Right kidney (tissue), 1 donor: ENCODE measurements around the gene OSBPL3.

Experiments
- DNase-seq: peaks from one replicate; pipeline ENCODE4 v3.0.0-alpha.2; 2016

The OSBPL3 gene

GRCh38 chr7:24891311-24891735, 88.7 kb downstream of the OSBPL3 start:
- DNase-seq: no peak

GRCh38 chr7:24889611-24890010, 90.4 kb downstream of the OSBPL3 start:
- no peak for DNase-seq

DNA sequence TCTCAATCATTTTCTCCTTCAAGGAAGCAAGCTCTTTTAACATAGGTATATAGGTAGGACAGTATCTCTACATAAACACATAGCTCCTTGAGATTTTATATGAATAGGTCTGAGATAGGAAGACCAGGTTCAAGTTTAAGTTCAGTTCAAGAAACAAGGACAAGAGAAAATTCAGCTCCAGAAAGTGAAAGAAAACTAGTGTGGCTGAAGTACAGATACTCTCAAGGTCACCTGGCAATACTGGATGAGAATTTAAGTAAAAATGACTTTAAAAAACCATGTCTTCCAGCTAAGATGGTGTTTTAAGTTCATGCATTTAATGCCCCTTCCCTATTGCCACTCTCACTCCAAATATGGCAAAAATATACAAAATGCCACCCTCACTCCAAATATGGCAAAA, 91.3 kb downstream of the OSBPL3 start:
- no peak for DNase-seq

DNA sequence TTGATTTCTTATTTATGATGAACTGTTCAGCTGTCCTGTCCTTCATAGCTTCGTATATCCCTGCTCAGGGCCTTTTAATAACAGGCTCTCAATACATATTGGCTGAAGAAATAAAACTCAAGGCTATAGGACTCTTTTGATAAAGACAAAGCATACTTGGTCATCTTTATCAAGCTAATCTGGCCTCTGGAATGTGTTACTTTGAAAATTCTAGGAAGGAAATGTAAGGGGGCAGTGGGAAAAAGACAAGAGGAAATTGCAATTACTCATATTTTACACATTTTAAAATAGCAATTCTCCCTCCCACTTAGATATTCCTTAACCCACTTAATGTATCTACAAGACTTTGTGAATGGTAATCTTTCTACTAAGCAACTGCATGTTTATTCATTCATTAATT, 94.3 kb downstream of the OSBPL3 start:
- DNase-seq: no peak

- no peak for DNase-seq
Observed at GRCh38 chr7:24885305-24885704, 94.7 kb downstream of the OSBPL3 start.

- no peak for DNase-seq
Observed at GRCh38 chr7:24884401-24884800, 95.6 kb downstream of the OSBPL3 start.

DNA sequence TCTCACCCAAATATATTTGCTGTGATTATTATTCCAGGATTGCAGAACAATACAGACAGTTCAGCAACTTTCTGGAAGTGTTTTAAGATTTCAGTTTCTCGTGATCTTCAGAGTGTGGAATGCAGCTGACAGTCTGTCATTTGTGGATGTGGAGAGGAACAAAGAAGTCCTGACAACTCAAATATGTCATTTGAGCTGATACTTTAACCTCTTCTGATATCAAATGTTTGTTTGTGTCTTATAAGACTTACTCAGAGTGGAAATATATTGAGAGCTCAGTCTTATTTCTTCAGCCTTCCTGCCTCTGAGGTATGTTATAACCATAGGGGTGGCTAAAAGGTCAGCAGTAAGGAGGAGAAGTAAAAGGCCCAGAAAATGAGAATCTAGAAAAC, 96.4 kb downstream of the OSBPL3 start:
- DNase-seq: no peak

DNA sequence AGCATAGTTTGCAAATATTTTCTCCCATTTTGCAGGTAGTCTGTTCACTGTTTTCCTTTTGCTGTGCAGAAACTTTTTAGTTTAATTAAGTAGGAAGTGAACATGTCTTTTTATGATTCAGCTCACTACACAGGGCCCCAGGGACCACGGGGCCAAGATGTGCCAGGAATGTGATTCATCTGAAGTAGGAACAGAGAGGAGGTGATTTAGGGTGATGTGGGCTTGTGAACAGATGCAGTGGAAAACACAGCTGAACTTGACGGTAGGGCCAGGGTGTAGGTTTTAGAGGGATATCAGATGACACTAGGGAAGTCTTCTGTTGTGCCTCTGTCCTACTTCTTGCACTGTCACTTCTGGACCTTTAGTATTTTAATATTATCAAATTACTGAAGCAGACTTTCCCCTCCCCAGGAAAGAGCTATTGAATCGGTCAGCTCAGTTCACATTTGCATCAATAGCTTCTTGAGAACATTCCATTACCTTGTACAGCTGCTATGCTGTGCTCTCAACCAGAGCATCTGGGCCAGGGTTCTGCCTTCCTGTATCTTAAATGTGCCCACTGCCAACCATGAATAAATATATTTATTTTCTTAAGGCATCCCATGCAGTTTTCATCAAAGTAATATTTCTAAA, 96.9 kb downstream of the OSBPL3 start:
- DNase-seq: no peak

DNA sequence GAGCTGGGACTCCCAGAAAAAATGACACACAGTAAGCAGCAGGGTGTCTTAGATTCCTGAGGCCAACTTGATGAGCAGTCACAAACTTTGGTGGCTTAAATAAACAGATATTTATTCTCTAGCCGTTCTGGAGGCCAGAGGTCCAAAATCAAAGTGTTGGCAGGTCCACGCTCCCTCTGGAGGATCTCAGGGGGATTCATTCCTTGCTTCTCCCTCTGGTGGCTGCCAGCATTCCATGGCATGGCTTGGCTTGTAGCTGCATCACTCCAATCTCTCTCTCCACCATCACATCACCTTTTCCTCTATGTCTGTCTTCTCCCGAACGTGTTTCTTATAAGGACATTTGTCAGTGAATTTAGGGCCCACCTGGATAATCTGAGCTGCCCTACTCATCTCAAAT, 98.4 kb downstream of the OSBPL3 start:
- DNase-seq: no peak

- no peak for DNase-seq
Observed at GRCh38 chr7:24880886-24881285, 99.1 kb downstream of the OSBPL3 start.

DNA sequence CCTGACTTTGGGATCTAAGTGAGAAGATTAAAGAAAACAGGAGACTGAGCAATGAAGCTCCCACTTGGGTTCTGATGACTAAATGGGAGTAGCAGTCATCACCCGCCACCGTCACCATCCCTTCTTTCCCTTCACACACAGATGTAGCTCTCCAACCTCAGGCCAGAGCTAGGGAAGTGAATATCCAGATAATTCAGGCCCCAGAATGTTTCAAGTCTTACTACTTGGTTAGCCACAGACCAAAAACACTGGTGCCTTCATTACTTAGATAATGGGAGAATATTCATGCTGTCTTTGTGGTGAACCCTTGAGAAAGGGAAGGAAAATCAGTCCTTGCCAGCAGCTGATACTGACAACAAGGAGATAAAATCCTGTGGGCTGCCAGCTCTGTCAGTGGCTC, 100.7 kb downstream of the OSBPL3 start:
- no peak for DNase-seq

DNA sequence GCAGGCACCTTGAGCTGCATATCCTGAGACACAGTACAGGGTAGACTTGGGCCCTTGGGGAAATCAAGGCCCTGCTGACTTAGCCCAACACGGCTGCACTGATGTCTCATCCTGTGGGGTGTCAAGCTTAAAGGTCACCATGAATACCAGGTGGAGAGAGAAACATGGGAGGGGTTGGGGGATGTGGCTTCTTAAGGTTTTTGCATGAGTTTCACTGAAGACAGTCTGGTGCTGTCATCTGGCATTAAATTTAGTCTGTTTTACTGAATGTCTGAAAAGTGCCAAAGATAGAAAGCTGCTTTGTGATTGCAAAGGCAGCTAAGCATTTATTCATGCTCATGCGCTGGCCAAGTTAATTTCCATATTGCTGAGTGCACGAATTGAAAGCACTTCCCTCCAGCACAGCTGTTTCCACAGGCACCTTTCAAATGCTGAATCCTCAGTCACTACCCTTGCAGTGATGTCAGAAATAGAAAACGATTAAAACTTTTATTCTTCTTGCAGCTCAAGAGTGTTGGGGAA, 102.1 kb downstream of the OSBPL3 start:
- DNase-seq: no peak

- no peak for DNase-seq
Observed at GRCh38 chr7:24874791-24875190, 105.2 kb downstream of the OSBPL3 start.

- DNase-seq: no peak
Observed at GRCh38 chr7:24873944-24874343, 106.0 kb downstream of the OSBPL3 start.

- DNase-seq: no peak
Observed at GRCh38 chr7:24871770-24872169, 108.2 kb downstream of the OSBPL3 start.

DNA sequence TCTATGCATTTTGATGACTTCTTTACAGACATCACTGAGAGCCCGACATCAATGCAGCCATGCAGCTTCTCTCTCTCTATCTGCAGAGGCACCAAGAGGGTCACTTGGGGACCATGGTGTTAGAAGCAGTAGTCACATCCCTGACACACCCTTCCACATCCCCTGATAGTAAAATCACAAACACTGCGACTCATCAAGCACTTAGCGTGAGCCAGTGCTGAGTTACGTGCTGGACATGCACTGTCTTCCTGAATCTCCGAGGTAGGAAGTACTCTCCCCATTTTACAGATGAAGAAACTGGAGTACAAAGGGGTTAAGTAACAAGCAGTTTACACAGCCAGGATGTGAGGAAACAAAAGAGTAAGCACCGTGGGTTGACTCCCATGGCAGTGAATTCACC, 109.2 kb downstream of the OSBPL3 start:
- no peak for DNase-seq

GRCh38 chr7:24869572-24869971, 110.4 kb downstream of the OSBPL3 start:
- DNase-seq: no peak

DNA sequence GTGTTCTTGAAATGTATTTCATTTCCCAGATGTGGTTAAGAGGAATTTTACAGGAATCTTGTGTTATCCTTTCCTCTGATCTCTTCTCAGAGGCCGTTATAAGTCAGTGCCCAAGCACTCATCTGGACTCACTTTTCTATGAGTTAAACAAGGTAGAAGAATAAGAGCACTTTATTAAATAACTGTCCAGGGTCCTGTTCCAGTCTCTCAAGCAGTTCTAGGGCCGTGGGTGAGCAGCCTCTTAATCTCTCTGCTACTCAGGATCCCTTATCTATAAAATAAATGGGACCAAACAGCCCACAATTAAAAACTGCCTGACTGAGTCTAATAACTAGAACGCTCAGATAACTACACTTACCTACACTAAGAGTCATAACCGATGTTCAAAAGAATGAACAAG, 111.2 kb downstream of the OSBPL3 start:
- no peak for DNase-seq

DNA sequence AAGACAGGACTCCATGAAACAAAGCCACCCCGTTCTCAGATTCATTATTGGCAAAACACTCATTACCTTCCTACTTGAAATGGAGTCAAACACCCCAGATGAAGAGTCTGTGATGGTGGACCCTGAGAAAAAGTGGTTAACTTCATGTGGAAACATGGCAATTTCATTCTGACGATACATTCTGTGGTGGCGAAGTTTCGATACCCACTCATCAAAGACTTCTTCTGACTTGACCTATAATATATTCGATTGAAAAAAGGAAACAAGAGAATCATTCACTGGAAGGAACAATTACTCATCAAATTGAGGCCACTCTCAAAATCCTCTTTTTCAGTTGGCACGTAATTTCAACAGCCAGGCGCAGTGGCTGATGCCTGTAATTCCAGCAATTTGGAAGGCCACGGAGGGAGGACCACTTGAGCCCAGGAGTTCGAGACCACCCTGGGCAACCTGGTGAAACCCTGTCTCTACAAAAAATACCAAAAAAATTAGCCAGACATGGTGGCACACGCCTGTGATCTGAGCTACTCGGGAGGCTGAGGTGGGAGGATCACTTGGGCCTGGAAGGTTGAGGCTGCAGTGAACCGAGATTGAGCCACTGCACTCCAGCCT, 113.9 kb downstream of the OSBPL3 start:
- DNase-seq: no peak

DNA sequence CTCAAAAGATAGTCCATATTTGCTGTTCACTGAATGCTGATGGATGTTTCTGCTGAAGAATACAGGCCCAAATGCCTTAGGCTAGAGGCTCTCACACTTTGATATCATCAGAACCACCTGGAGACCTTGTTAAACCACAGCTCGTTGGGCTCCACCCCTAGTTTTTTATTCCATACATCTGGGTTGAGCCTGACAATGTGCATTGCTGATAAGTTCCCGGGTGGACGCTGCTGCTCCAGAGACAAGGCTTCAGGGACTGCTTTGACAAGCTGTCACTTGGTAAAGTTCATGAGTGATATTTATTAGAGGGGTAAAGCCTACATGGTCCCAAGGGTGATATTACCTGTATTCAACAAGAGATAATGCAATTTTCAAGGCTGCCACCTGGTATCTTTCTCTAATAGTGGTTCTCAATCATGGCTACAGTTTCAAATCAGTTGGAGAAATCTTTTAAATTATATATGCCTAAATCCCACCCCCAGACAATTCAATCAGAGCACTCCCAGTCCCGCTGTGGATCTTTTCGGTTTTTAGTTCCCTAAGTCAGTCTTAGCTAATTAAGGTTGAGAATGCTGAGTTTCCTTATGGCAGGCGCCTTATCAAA, 115.7 kb downstream of the OSBPL3 start:
- no peak for DNase-seq

DNA sequence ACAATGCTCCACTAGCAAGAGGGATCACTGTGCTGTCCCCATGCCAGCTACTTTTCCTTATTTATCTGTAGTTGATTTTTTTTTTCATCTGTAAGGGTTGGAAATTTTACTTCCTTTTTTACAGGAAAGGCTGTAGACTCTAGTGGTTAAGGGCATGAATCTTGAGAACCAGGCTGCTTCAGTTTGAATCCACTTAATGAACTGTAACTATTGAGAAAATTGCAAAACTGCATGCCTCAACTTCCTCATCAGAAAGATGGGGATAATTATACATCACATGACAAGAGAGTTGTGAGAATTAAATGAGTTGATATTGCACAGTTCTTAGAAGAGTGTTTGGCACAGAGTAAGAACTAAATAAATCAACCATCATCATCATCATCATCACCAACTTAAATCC, 116.4 kb downstream of the OSBPL3 start:
- no peak for DNase-seq

GRCh38 chr7:24862461-24862860, 117.5 kb downstream of the OSBPL3 start:
- DNase-seq: no peak

- no peak for DNase-seq
Observed at GRCh38 chr7:24861336-24861735, 118.6 kb downstream of the OSBPL3 start.

DNA sequence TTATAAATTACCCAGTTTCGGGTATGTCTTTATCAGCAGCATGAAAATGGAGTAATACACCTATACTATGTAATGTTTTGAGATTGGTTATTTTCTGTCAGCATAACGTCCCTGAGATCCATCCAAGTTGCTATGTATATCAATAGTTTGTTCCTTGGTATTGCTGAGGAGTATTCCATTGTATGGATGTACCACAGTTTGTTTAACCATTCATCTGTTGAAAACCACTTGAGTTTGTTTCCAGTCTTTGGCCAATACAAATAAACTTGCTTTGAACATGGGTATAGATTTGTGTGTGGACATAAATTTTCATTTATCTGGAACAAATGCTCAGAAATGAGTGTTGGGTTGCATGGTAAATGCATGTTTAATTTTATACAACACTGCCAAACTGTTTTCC, 119.4 kb downstream of the OSBPL3 start:
- no peak for DNase-seq
